PFSK-1 (cell line): ENCODE results near the gene RBM8A.

ENCODE experiments used
- POLR2AphosphoS5 ChIP-seq: IDR thresholded peaks from 2 replicates; pipeline ENCODE4 v1.6.1; 2012; ENCODE audit warnings: low read depth, mild to moderate bottlenecking, control low read depth, low read length, moderate library complexity
- TF ChIP-seq, protein P1 (sequence below), 2 experiments: IDR thresholded peaks; 2 replicates each; pipeline versions ENCODE4 v1.6.1 to v1.8.0; 2011 to 2012; ENCODE audit warnings: low read depth in 2 of 2, low read length in 2 of 2, control low read depth in 1 of 2, inconsistent platforms in 1 of 2, mild to moderate bottlenecking in 1 of 2, moderate library complexity in 1 of 2; ENCODE audit not compliant: insufficient read depth in 1 of 2

DNA sequence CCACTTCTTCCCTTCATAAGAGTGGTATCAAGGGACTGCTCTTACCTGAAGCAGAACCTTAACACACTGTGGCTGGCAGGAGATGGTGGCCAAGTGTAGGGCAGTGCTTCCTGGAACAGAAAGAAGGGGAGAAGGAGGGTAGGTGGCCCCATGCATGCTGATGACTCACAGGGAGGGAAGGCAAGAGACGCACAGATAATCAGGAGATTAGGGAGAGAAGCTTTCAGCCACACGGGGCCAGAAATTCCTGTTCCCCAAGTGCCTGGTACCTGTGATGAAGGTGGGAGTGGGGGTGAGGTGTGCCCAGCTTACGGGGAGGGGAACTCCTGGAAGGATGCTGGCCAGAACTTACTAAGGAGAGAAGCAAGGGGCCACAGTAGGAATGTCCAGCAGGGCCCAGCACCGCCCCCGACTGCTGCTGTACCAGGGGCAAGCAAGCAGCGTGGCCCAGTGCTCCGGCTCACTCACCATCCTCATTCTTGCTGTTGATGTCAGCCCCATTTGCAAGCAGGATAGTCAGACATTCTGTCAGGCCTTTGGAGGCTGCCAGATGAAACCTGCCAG lies 49.3 kb downstream of the RBM8A start:
- TF ChIP-seq POLR2AphosphoS5, result no peak
- TF ChIP-seq, protein P1, sequence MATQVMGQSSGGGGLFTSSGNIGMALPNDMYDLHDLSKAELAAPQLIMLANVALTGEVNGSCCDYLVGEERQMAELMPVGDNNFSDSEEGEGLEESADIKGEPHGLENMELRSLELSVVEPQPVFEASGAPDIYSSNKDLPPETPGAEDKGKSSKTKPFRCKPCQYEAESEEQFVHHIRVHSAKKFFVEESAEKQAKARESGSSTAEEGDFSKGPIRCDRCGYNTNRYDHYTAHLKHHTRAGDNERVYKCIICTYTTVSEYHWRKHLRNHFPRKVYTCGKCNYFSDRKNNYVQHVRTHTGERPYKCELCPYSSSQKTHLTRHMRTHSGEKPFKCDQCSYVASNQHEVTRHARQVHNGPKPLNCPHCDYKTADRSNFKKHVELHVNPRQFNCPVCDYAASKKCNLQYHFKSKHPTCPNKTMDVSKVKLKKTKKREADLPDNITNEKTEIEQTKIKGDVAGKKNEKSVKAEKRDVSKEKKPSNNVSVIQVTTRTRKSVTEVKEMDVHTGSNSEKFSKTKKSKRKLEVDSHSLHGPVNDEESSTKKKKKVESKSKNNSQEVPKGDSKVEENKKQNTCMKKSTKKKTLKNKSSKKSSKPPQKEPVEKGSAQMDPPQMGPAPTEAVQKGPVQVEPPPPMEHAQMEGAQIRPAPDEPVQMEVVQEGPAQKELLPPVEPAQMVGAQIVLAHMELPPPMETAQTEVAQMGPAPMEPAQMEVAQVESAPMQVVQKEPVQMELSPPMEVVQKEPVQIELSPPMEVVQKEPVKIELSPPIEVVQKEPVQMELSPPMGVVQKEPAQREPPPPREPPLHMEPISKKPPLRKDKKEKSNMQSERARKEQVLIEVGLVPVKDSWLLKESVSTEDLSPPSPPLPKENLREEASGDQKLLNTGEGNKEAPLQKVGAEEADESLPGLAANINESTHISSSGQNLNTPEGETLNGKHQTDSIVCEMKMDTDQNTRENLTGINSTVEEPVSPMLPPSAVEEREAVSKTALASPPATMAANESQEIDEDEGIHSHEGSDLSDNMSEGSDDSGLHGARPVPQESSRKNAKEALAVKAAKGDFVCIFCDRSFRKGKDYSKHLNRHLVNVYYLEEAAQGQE (IDR thresholded peaks at IDR 0.05; ENCODE audit: insufficient read depth in 1 of 2, low read depth in 2 of 2, low read length in 2 of 2), result no peak
